H1 (cell line): ENCODE data around the gene OR6F1. TPM values are rescaled to one million over a fixed set of nuclear protein-coding genes. Genes with fewer than 3 reads are reported as not detected.

ENCODE experiments used
- CTCF ChIA-PET: fragments of 300-600 bp; sonication (Branson Sonifier 250); formaldehyde crosslinking; loops from one replicate; lab custom pipeline; 2021; ENCODE audit not compliant: partially characterized antibody; lab: Charles Lee
- POLR2A ChIA-PET: fragments of 300-600 bp; sonication (Branson Sonifier 250); formaldehyde crosslinking; loops from one replicate; lab custom pipeline; 2021; ENCODE audit warnings: inconsistent platforms; ENCODE audit not compliant: partially characterized antibody; lab: Charles Lee
- DNase-seq, 2 experiments: peaks; one replicate each; pipeline versions ENCODE4 v3.0.0 to v3.0.0-alpha.2; 2010 to 2022; ENCODE audit warnings: low spot score in 2 of 2, low read depth in 1 of 2, mixed read lengths in 1 of 2
- FAIRE-seq: peaks from 2 replicates; lab custom pipeline; 2011; peaks lifted over from hg19 to GRCh38; lab: Jason Lieb, UNC
- H2AFZ ChIP-seq: 2 replicates; pipeline ENCODE4 v1.8.1; 2012; ENCODE audit warnings: low read length, inconsistent platforms
- H2AK5ac ChIP-seq: 2 replicates; pipeline ENCODE4 v1.6.1; 2013; ENCODE audit warnings: low read depth, low read length
- H2BK120ac ChIP-seq: replicated peaks from 2 replicates; pipeline ENCODE3; 2013; ENCODE audit warnings: low read depth, low read length, inconsistent platforms
- H2BK12ac ChIP-seq: 2 replicates; pipeline ENCODE4 v1.6.1; 2013; ENCODE audit warnings: low read depth, low read length
- H2BK15ac ChIP-seq: 2 replicates; pipeline ENCODE4 v1.6.1; 2013; ENCODE audit warnings: low read length
- H2BK20ac ChIP-seq: 2 replicates; pipeline ENCODE4 v1.6.1; 2013; ENCODE audit warnings: low read length
- H2BK5ac ChIP-seq: 2 replicates; pipeline ENCODE4 v1.6.1; 2013; ENCODE audit warnings: low read depth, low read length
- H3K14ac ChIP-seq: 2 replicates; pipeline ENCODE4 v1.6.1; 2013; ENCODE audit warnings: inconsistent platforms; ENCODE audit not compliant: insufficient read length
- H3K18ac ChIP-seq: 2 replicates; pipeline ENCODE4 v1.6.1; 2013; ENCODE audit warnings: low read length; ENCODE audit errors: extremely low read depth
- H3K23ac ChIP-seq: 2 replicates; pipeline ENCODE4 v1.6.1; 2013; ENCODE audit warnings: inconsistent platforms; ENCODE audit not compliant: insufficient read length
- H3K23me2 ChIP-seq: 2 replicates; pipeline ENCODE4 v1.6.1; 2013; ENCODE audit warnings: low read depth, low read length
- H3K27ac ChIP-seq: 2 replicates; pipeline ENCODE4 v1.6.1; 2011; ENCODE audit warnings: low read depth, low read length, inconsistent platforms
- H3K27me3 ChIP-seq, 4 experiments: replicated peaks in 1 of 4; 1 replicate in 1 of 4; 2 replicates in 3 of 4; pipeline versions ENCODE4 v1.6.1 to v1.8.1; 2011 to 2013; ENCODE audit warnings: low read length in 3 of 4, mild to moderate bottlenecking in 3 of 4, inconsistent platforms in 2 of 4, mixed read lengths in 2 of 4, moderate library complexity in 1 of 4; ENCODE audit not compliant: control insufficient read depth in 3 of 4, insufficient read depth in 3 of 4; ENCODE audit errors: extremely low read depth in 1 of 4
- H3K36me3 ChIP-seq, 4 experiments: 2 replicates each; pipeline versions ENCODE4 v1.6.1 to v1.8.1; 2011 to 2013; ENCODE audit warnings: mild to moderate bottlenecking in 4 of 4, low read length in 3 of 4, moderate library complexity in 2 of 4, control low read depth in 1 of 4, inconsistent platforms in 1 of 4; ENCODE audit not compliant: insufficient read depth in 4 of 4, control insufficient read depth in 2 of 4
- H3K4ac ChIP-seq: replicated peaks from 2 replicates; pipeline ENCODE3; 2013; ENCODE audit warnings: low read length, low read depth, mixed read lengths, inconsistent platforms; ENCODE audit not compliant: insufficient read length
- H3K4me1 ChIP-seq, 4 experiments: replicated peaks in 1 of 4; 1 replicate in 1 of 4; 2 replicates in 3 of 4; pipeline versions ENCODE4 v1.6.1 to v1.8.1; 2011 to 2013; ENCODE audit warnings: low read length in 3 of 4, inconsistent platforms in 2 of 4, mixed read lengths in 1 of 4; ENCODE audit not compliant: insufficient read depth in 4 of 4, control insufficient read depth in 3 of 4
- H3K4me2 ChIP-seq, 2 experiments: 2 replicates each; pipeline versions ENCODE4 v1.6.1 to v1.8.1; 2011 to 2013; ENCODE audit warnings: low read depth in 2 of 2, low read length in 2 of 2, control low read depth in 1 of 2, inconsistent platforms in 1 of 2, mild to moderate bottlenecking in 1 of 2; ENCODE audit not compliant: insufficient read depth in 1 of 2
- H3K4me3 ChIP-seq, 4 experiments: fragments of 200-600, 300-600 bp in 1 of 4; sonication (generic), shearing (Covaris generic), sonication (Bioruptor Twin) in 1 of 4; 2 replicates each; pipeline versions ENCODE4 v1.5.1 to v1.8.1; 2011 to 2016; ENCODE audit warnings: low read length in 4 of 4, low read depth in 3 of 4, control low read depth in 2 of 4, inconsistent platforms in 2 of 4, mild to moderate bottlenecking in 2 of 4, mixed read lengths in 1 of 4, moderate library complexity in 1 of 4; ENCODE audit not compliant: insufficient read depth in 2 of 4; ENCODE audit errors: extremely low read depth in 1 of 4
- H3K56ac ChIP-seq: replicated peaks from 2 replicates; pipeline ENCODE3; 2013; ENCODE audit warnings: low read depth, mild to moderate bottlenecking, mixed read lengths, low read length, inconsistent platforms; ENCODE audit not compliant: insufficient read length
- H3K79me1 ChIP-seq: 2 replicates; pipeline ENCODE4 v1.6.1; 2013; ENCODE audit warnings: low read depth, low read length, control low read depth
- H3K79me2 ChIP-seq, 2 experiments: 2 replicates each; pipeline versions ENCODE4 v1.6.1 to v1.8.1; 2012 to 2013; ENCODE audit warnings: low read length in 2 of 2, mild to moderate bottlenecking in 2 of 2, inconsistent platforms in 1 of 2; ENCODE audit not compliant: insufficient read depth in 2 of 2, control insufficient read depth in 1 of 2
- H3K9ac ChIP-seq, 4 experiments: replicated peaks in 1 of 4; 1 replicate in 1 of 4; 2 replicates in 3 of 4; pipeline versions ENCODE4 v1.6.1 to v1.8.1; 2011 to 2013; ENCODE audit warnings: low read depth in 3 of 4, low read length in 3 of 4, control low read depth in 2 of 4, mild to moderate bottlenecking in 2 of 4, moderate library complexity in 2 of 4, inconsistent platforms in 1 of 4; ENCODE audit errors: extremely low read depth in 1 of 4
- H3K9me3 ChIP-seq, 2 experiments: 2 replicates each; pipeline versions ENCODE4 v1.6.1 to v1.8.1; 2012 to 2013; ENCODE audit warnings: mild to moderate bottlenecking in 2 of 2, moderate library complexity in 2 of 2, control low read depth in 1 of 2, inconsistent platforms in 1 of 2, low read depth in 1 of 2, low read length in 1 of 2, mixed read lengths in 1 of 2; ENCODE audit not compliant: insufficient read depth in 2 of 2
- H4K20me1 ChIP-seq, 2 experiments: replicated peaks in 1 of 2; 2 replicates each; pipeline versions ENCODE3 to v1.8.1; 2011 to 2013; ENCODE audit warnings: inconsistent platforms in 2 of 2, low read length in 2 of 2, mild to moderate bottlenecking in 1 of 2; ENCODE audit not compliant: insufficient read depth in 2 of 2, control insufficient read depth in 1 of 2
- H4K5ac ChIP-seq: 2 replicates; pipeline ENCODE4 v1.6.1; 2013; ENCODE audit warnings: low read length, low read depth, mixed read lengths, inconsistent platforms; ENCODE audit not compliant: insufficient read length
- H4K8ac ChIP-seq: 2 replicates; pipeline ENCODE4 v1.8.0; 2013; ENCODE audit warnings: mild to moderate bottlenecking, moderate library complexity, low read length, inconsistent platforms; ENCODE audit not compliant: insufficient read depth; ENCODE audit errors: extremely low read depth
- H4K91ac ChIP-seq: replicated peaks from 2 replicates; pipeline ENCODE3; 2013; ENCODE audit warnings: low read length, mixed read lengths, inconsistent platforms; ENCODE audit not compliant: insufficient read length
- EP300 ChIP-seq, 2 experiments: IDR thresholded peaks; 1 replicate in 1 of 2; 2 replicates in 1 of 2; pipeline ENCODE4 v1.6.1; 2011 to 2012; ENCODE audit warnings: low read depth in 2 of 2, low read length in 2 of 2, mild to moderate bottlenecking in 2 of 2, borderline replicate concordance in 1 of 2, inconsistent platforms in 1 of 2, moderate library complexity in 1 of 2
- GTF2F1 ChIP-seq: IDR thresholded peaks from 2 replicates; pipeline ENCODE4 v1.6.1; 2012; ENCODE audit warnings: low read depth, low read length, improper control_type of control experiment, borderline replicate concordance
- HDAC2 ChIP-seq, 2 experiments: fragments of 300-600 bp in 1 of 2; sonication (generic) in 1 of 2; IDR thresholded peaks; 2 replicates each; pipeline ENCODE4 v1.6.1; 2011 to 2012; ENCODE audit warnings: low read depth in 2 of 2, low read length in 2 of 2, mild to moderate bottlenecking in 2 of 2, moderate library complexity in 2 of 2, borderline replicate concordance in 1 of 2, inconsistent platforms in 1 of 2
- KDM1A ChIP-seq: fragments of 200-600, 300-600 bp; sonication (generic); IDR thresholded peaks from 2 replicates; pipeline ENCODE4 v1.7.1; 2016; ENCODE audit warnings: mild to moderate bottlenecking, low read length, borderline replicate concordance
- NRF1 ChIP-seq: IDR thresholded peaks from 2 replicates; pipeline ENCODE4 v1.6.1; 2011; ENCODE audit warnings: mild to moderate bottlenecking, low read depth, low read length, improper control_type of control experiment
- PHF8 ChIP-seq: fragments of 200-600 bp; sonication (generic); conservative IDR thresholded peaks from 2 replicates; pipeline ENCODE4 v1.7.1; 2012; ENCODE audit warnings: low read depth, mild to moderate bottlenecking, inconsistent platforms, low read length, moderate library complexity
- RFX5 ChIP-seq: IDR thresholded peaks from 2 replicates; pipeline ENCODE4 v1.6.1; 2011; ENCODE audit warnings: low read depth, low read length, improper control_type of control experiment, borderline replicate concordance
- SP1 ChIP-seq: IDR thresholded peaks from 2 replicates; pipeline ENCODE4 v1.6.1; 2011; ENCODE audit warnings: low read depth, low read length
- SRF ChIP-seq: IDR thresholded peaks from 2 replicates; pipeline ENCODE4 v1.6.1; 2011; ENCODE audit warnings: mild to moderate bottlenecking, low read depth, low read length, moderate library complexity
- SUZ12 ChIP-seq: fragments of 200-600 bp; sonication (generic); IDR thresholded peaks from 2 replicates; pipeline ENCODE4 v1.6.1; 2012; ENCODE audit warnings: mild to moderate bottlenecking, inconsistent platforms, low read length, moderate library complexity, mixed read lengths
- WGBS, 2 experiments: shearing (Covaris generic) in 1 of 2; methylation state at CpG; one replicate each; pipeline versions ENCODE4 v1.1.6 to v1.1.7; 2013 to 2015; ENCODE audit warnings: low lambda C conversion rate in 2 of 2, mixed read lengths in 2 of 2, inconsistent platforms in 1 of 2, low coverage in 1 of 2, missing lambda C conversion rate in 1 of 2; ENCODE audit not compliant: insufficient replicate concordance in 2 of 2, insufficient coverage in 1 of 2, insufficient read length in 1 of 2; ENCODE audit errors: extremely low coverage in 1 of 2, missing lambda C conversion rate in 1 of 2; 5-methylcytosine and 5-hydroxymethylcytosine counted together
- polyA plus RNA-seq, 7 experiments: library from polyadenylated mRNA; depleted of rRNA in 3 of 7; stranded (reverse) in 5 of 7; unstranded in 2 of 7; fragments of >200 nt in 5 of 7; fragments of 200-250 nt in 2 of 7; gene quantifications; 1 replicate in 5 of 7; 2 replicates in 1 of 7; 4 replicates in 1 of 7; pipeline versions ENCODE4 v1.2.1 to v1.2.3, GENCODE V29; 2011 to 2013; ENCODE audit warnings: missing spikeins in 2 of 7, mixed read lengths in 2 of 7
- total RNA-seq: library from RNA; stranded (reverse); fragmentation: NEBNext Ultra II Directional; extraction: Animal tissue kit (Norgen Biotek cat#: 25700); gene quantifications from 2 replicates; pipeline ENCODE4 v1.2.1, GENCODE V29; 2021
- TF ChIP-seq, protein P1 (sequence below): IDR thresholded peaks from 2 replicates; pipeline ENCODE4 v1.6.1; 2011; ENCODE audit warnings: low read length, improper control_type of control experiment
- TF ChIP-seq, protein P2 (sequence below): IDR thresholded peaks from 2 replicates; pipeline ENCODE4 v1.6.1; 2012; ENCODE audit warnings: inconsistent platforms

Gene OR6F1
- total and polyA plus RNA-seq, 2 of the 8 experiments (the other 6 are each of a cell fraction or from before 2014, with no cell fraction given), result not detected

DNA sequence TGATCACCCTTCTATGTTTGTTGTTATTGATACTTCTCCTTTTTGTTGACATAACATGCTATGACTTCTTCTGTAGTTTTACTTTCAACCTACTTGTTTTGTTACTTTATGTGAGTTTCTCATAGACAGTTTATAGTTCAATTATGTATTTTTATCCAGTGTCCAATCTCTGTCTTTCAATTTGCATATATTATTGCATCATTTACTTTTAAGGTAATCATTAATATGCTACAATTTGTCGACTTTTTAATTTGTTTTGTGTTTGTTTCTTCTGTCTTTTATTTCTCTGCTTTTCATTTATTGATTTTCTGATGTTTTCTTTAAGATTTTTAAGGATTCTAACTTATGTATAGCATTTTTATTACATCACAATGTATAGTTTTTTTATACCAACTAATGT lies 47.2 kb downstream of the OR6F1 start:
- no peaks in the 10 kb centered on the region for H4K20me1 ChIP-seq
- no peak for TF ChIP-seq RFX5
- no peak for TF ChIP-seq KDM1A
- TF ChIP-seq NRF1, result no peak
- no peak for TF ChIP-seq PHF8
- no peak for TF ChIP-seq SRF
- TF ChIP-seq SUZ12, result no peak
- TF ChIP-seq, protein P1, sequence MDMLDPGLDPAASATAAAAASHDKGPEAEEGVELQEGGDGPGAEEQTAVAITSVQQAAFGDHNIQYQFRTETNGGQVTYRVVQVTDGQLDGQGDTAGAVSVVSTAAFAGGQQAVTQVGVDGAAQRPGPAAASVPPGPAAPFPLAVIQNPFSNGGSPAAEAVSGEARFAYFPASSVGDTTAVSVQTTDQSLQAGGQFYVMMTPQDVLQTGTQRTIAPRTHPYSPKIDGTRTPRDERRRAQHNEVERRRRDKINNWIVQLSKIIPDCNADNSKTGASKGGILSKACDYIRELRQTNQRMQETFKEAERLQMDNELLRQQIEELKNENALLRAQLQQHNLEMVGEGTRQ, result no peak
- TF ChIP-seq, protein P2, sequence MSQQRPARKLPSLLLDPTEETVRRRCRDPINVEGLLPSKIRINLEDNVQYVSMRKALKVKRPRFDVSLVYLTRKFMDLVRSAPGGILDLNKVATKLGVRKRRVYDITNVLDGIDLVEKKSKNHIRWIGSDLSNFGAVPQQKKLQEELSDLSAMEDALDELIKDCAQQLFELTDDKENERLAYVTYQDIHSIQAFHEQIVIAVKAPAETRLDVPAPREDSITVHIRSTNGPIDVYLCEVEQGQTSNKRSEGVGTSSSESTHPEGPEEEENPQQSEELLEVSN, result no peak
- TF ChIP-seq SP1, result no peak
- no peak for TF ChIP-seq HDAC2 (IDR thresholded peaks at IDR 0.05; ENCODE audit: borderline replicate concordance in 1 of 2, low read depth in 2 of 2, low read length in 2 of 2)
- TF ChIP-seq EP300 (IDR thresholded peaks at IDR 0.05; ENCODE audit: borderline replicate concordance in 1 of 2, low read depth in 2 of 2, low read length in 2 of 2), result no peak
- TF ChIP-seq GTF2F1, result no peak
- H2BK5ac ChIP-seq, result no peak overlapping the region
- H3K9ac ChIP-seq, result no peak overlapping the region
- no peak overlapping the region for H3K4ac ChIP-seq
- DNase-seq, result no peak
- H3K9me3 ChIP-seq, result peaks cover 33 to 34% of the 10 kb centered on the region in 2 experiments; a peak in 3 of 4 replicates
- H2AK5ac ChIP-seq, result no peak overlapping the region
- no peak for FAIRE-seq
- H3K79me2 ChIP-seq, result no peaks in the 10 kb centered on the region
- no peak overlapping the region for H3K4me3 ChIP-seq
- H4K91ac ChIP-seq, result no peak overlapping the region
- H2BK20ac ChIP-seq, result no peak overlapping the region
- H3K23ac ChIP-seq, result no peak overlapping the region
- no peaks in the 10 kb centered on the region for H3K36me3 ChIP-seq
- no peak overlapping the region for H3K56ac ChIP-seq
- POLR2A ChIA-PET, result no interaction called here
- no peak overlapping the region for H2BK12ac ChIP-seq
- H3K4me2 ChIP-seq, result no peak overlapping the region
- H2AFZ ChIP-seq, result no peak overlapping the region
- no peaks in the 10 kb centered on the region for H3K4me1 ChIP-seq
- 58% methylated on average over 1 of the region's 1 CpG; no CpG with 5 or more reads in 1 of the 2 experiments for WGBS, 2 experiments
- H3K14ac ChIP-seq, result no peak overlapping the region
- H4K8ac ChIP-seq, result no peak overlapping the region
- no peaks in the 10 kb centered on the region for H3K79me1 ChIP-seq
- H4K5ac ChIP-seq, result no peak overlapping the region
- no peak overlapping the region for H2BK15ac ChIP-seq
- H3K27me3 ChIP-seq, result peaks cover 0 to 1% (median 0%) of the 10 kb centered on the region in 4 experiments; a peak in 1 of 7 replicates
- no peak overlapping the region for H3K27ac ChIP-seq
- no peaks in the 10 kb centered on the region for H3K23me2 ChIP-seq
- H2BK120ac ChIP-seq, result no peak overlapping the region
- CTCF ChIA-PET, result no interaction called here
- no peak overlapping the region for H3K18ac ChIP-seq
